RKO (cell line): Measurements from ENCODE around the gene ME3.
A peak's percentile ranks its signal among the peaks of the same experiment; 100 is the strongest.

ENCODE experiments used
- DNase-seq: peaks from one replicate; pipeline ENCODE4 v3.0.0-alpha.2; 2016; ENCODE audit warnings: low spot score

The ME3 gene

DNA sequence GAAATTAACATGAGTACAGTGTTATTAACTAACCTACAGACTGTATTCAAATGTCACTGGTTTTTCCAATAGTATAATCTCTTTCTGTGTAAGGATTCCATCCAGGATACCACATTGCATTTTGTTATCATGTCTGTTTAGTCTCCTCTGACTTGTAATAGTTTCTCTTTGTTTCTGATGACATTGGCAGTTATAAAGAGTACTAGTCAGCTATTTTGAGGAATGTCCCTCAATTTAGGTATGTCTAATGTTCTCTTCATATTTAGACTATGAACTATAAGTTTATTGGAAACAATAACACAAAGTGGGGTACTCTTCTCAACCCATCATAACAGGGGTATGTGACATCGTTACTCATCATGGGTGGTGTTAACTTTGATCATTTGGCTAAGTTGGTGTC, 20.3 kb upstream of the ME3 start:
- DNase-seq: no peak

DNA sequence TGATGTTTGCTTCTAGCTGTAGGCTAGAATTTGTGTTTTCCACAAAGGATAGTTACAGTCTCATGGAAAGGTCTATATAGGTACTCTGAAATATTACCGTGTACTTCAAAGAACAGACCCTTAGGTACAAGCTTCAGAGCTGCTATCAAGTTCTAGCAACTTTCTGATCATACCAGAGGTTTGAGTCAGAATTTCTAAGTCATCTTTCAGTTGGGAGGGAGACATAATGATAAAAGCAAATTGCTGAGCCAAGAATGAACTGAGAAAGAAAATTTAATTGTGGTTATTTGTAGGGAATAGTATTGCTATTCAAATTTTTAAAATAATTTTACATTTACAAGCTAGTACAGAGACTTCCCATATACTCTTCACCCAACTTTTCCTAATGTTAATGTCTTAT, 19.9 kb upstream of the ME3 start:
- no peak for DNase-seq

DNA sequence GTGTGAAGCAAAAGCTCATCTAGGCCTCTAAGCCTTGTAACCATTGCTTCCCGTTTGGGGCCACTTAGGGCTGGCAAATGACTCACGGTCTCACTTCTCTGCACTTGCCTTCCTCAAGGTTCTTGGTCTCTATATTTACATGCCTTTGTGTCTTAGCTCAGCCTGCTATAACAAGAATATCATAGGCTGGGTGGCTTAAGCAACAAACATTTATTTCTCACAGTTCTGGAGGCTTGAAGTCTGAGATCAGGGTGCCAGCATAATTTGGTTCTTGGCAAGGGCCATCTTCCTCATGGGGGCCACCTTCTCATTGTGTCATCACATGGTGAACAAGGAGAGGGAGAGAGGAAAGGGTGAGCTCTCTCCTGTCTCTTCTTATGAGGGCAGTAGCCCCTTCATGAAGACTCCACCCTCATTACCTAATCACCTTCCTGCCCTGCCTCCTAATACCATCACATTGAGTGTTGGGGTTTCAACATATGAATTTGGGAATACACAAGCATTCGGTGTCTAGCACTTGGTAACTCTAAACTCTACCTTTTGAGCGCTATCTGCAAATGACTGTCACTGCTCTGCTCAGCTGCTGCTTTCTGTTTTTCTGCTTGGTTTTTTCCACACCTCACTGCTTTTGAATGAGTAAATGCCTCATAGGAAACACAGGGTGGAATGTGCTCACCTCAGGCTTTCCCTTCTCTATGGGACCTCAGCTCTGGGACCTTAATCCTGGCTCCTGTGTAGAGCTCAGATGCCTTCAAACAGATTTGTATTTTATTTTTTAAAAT, 16.2 kb upstream of the ME3 start:
- no peak for DNase-seq

DNA sequence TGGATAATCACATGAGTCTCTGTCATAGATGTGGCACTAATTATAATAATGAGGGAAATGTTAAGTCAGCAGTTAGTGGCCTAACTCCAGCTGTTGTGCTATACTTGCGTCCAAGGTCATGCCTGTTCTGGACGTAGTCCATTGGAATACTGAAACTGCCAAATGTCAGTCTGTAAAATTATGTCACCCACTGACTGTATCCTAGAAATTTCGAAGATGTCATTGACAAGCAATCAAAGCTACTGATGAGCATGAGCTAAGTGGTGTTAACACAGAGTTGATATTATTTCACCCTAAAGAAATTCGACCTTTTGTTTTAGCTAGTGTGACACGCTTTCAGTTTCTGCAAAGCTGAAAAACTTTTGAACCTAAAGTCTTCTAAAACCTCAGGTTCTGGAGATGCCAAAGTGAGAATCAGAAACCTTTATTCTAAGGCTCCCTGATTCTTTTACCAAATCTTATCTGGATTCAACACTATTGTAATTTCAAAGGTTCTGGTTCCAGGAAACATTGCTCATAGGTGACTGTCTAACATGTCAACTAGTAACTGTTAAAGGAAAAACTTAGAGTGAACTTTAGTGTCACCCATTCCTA, 14.9 kb upstream of the ME3 start:
- DNase-seq: no peak

DNA sequence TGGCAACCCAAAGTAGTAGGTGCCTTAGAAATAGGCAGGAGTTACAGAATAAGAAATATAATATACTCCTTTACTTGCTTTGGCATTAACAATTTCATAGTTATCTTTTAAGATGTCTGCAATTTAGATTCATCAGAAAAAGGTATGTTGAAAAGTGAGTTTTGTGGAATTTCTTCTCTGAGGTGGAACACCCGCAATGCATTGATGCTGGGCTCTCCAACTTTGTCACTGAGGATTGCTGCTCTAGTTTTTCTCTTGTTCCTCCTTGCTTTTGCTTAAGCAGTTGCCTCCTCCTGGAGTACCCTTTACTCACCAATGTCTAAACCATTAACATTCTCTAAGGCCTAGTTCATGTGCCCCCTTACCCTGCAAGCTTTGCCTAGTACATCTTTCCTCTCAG, 14.1 kb upstream of the ME3 start:
- DNase-seq: no peak

DNA sequence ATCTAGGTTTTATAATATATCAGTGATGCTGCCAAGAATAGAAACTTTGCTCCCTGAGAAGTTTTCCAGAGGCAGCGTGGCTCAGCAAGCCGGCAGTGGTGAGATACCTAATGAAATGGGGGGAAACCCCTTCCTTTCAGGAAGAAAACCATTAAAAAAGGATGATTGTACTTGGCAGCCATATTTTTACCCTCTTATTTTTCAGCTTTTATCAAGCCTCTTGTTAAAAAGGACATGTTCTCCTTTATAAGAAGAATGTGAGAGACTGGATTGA, 9.0 kb upstream of the ME3 start:
- DNase-seq: no peak

DNA sequence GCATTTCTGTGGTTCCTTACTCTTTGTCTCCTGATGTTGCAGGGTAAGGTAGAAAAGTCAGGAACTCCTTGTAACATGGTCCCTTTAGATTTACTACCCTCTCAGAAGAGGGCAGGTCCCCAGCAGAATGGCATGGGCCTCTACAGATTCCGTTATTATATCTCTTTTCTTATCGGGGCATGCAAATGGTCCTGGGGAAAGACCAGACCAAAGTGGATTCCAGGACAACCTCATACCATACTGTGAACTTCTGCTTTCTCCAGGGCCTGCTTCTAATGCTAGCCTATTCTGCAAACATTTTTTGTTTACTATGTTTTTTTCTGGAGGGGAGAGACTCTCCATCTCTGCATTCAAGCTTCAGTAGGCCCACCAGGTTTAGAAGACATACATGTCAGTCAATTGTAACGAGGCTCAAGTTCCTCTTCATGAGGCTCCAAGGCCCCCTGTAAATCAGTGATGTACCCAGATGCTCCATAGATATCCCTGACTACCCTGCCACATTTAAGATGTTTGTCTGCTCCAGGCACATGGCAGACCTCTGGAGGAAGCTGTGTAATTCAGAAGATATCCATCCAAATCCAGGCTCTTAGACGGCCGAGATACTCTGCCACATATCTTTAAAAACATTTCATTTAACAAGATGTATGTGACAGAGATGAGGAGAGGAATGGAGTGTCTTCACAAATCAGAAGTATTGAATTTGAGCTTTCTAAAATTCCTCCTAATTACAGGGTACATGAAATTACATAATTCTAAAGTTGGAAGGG, 8.5 kb upstream of the ME3 start:
- no peak for DNase-seq

DNA sequence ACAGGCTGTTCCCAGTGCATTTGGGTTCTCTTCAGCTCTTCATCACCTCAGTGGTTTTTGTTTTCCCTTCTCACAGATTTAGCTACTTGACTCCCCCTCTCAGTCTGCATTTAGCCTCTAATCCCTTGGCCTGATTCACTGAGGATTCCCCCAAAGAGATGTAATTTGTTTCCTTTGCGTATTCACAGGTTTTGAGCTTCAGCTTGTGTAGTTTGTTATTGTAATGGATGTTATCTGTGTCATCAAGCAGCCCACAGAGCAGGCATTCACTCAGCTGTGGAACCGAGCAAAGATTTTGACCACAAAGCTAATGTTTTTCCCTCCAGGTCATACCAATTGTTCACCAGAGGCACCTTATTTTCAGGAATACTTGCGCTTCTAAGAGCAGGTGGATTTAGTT, 6.4 kb upstream of the ME3 start:
- DNase-seq: no peak

DNA sequence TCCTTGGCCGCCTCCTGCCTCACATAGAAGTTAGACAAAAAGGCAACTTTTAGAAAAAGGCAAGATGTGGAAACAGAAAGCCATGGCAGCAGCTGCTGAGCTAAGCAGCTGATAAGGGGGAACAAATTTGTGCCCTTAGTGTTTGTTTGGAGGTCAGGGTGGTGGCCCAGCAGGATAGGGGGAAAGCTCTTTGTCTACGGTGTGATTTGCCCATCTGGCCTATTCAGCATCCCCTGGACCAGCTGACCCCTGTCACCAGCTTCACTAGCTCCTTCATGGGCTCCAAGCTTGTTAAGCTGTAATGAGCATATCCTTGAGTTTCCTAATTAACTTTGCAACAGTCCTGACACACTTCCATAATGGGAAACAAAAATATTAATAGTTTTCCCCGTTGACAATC, 5.9 kb upstream of the ME3 start:
- DNase-seq: no peak

DNA sequence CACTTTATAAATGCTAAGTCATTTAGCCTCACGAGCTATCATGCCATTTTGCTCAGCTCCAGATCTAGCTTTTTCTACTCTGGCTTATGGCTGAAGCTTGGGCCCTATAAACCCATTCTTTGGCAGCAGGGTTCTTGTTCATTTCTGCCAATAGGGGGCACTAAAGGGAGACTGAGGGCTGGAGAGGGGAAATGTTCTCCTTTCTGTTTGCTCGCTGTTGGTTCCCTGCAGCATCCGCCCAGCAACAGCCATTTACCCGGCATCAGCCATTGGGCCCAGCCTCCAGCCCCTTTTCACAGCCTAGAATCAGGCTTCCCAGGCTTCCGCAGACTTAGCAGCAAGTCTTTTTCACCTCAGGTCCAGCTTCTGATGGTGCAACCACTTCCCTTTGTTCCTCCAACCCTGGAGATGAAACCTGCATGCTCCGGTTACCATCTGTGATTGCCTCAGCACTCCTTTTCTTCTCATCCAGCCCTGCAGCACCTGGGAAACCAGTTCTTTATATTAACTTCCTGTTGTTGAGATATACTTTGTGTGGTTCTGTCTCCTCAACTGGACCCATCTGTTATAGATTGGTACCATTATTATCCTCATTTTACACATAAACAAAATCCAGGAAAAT, 4.2 kb upstream of the ME3 start:
- DNase-seq: no peak

DNA sequence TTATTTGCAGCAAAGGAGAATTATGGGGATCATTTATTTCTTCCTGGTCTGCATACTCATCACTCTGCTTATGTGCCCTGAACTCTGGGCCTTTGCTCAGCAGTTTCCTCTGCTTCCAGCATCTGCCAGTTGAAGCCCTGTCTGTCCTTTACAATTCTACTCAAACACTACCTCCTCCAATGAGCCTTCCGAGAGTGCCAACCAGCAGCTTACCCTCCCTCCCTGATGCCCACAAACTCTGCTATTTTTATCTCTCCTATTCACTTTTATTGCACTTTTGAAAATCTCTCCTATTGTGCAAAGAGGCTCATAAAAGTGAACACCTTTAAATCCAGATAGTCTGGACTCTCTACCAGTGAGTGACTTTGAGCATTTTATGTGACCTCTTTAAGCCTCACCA, 3.6 kb upstream of the ME3 start:
- no peak for DNase-seq

DNA sequence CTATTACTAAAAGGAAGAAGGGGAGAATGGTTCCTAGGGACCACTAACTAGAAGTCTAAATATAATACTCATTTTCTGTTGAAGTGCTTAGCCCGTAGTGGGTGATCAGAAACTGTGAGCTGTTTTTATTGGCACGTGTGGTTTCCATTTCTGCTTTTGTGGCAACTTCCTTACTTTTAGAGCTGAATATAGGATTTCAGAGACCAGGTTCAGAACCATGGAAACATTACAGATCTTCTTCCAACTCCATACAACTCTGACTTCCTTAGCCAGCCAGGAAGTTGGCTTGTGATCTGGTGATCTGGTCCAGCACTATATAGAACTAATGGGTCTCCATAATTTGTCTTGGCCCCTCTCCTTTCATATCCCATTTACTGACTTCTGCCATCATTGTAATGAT, 2.6 kb upstream of the ME3 start:
- DNase-seq: no peak

DNA sequence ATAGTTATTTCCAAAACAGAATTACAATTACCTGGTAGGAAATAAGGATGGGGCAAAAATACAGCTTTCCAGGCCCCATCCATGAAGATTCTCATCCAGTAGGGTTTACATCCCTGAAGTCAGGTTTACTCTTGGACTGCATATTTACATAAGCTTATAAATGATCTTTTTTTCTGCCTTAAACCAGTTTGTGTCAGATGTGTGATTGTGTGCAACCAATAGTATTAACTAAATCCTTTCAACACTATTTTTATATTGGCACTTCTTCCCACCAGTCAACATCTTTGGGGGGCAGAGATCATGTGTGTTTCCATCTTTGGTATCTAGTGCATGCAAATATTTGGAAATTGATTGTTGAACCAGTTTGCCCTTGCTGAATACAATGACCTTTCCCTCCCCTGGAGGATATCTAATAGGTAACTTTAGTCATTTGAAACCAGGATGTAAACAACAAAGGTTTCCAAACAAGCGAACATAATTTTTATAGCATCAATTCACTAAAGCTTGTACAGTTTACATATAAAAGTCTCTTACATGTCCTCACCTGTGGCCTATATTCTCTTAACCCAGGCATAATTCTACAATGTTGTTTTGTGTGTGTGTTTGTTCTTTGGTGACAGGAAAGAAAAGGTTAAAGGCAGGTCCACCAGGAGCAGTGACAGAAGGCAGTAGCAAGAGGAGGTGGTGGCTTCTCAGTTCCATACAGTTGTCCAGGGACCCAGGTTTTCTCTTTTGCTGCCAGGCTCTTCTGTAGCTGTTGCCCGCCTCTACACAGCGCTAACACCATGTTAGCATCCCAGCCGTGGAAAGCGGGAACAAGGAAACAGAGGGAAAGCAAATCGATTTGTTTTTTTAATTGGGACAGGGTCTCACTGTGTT, 1.7 kb upstream of the ME3 start:
- no peak for DNase-seq

DNA sequence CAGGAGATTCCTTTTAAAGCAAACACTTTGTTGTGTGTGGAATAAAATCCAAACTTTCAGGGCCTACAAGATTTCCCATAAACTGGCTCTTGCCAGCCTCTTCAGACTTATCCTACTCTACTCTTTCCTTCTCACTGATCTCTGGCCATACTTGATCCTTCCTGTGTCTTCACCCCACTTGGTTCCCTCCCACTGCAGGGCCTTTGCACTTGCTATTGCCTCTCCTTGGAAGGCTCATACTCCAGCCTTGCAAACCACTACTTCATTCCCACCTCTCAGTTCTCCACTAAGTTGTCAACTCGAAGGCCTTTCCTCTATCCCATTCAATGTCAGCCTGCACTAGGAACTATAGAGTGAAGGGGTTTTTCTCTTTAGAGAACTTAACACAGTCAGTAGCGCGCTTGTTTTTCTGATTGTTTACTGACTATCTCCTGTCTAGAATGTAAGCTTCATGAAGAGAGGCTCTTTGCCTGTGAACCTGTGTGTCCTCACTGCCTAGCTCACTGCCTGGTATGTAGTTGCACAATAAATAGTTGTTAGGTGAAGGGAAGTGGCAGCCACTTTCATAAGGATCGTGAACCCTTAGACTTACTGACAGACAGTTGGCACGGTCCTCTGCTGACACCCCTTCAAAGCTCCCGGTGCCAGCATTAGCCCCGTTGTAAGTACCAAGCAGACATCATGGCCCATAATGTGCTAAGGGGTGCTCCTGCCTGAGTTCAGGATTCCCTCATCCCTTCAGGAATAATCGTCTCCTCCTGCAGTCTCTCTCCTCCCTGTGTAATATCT, 833 bp upstream of the ME3 start:
- DNase-seq: no peak

DNA sequence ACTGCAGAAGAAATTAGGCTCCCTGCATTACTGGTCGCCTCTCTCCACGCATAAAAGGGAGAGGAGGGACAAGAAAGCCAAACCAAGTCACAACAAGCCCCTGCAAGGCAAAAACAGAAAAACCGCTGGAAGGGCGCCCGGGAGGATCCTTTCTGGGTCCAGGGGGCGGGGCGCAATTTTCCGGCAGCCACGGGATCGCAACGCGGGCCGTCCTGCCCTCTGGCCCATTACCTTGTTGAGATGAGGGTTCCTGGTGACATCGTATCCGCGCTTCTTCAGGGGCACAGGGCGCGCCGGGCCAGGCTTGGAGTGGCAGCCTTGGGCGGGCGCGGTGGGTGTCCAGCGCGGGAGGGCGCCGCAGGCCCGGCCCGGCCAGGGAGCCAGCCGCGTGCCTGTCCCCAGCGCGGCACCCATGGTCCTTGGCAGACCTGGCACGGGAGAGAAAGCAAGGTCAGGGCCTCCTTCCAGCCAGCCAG, 847 bp downstream of the ME3 start:
- peak; percentile 64 for DNase-seq

DNA sequence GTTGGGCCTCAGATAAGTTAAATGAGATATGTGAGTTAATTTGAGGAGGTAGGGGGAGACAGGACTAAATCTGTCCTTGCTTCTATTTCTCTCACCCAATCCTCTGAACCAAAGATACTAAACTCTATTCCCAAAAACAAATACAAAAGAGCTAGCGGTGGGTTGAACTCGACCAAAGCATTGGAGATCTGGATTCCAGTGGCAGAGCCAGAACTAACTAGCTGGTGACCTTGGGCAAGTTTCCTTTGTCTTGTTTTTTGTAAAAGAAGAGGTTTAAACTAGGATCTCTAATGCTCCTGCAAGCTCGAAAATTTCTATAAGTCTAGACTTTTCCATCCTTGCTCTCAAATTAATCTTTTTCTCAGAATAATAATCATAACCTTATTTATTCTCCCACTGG, 1.5 kb downstream of the ME3 start:
- peak; percentile 41 for DNase-seq

DNA sequence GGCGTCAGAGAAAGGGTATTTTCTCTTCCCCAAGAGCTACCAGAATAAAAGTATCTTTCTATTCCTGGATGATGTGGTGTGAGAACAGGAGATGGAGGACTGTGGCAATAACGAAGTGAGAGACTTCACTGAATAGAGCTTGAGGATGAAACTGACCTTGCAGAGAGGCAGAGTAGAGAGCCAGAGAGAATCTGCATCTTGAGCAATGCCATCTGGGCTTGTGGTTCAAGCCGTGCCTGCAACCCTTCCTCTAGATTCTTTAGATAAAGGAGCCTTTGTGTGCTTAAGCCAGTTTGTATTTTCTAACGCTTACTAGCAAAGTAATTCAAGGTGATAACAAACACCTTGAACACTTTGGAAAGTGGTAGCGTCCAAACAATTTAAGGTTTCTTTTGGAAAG, 2.2 kb downstream of the ME3 start:
- no peak for DNase-seq

DNA sequence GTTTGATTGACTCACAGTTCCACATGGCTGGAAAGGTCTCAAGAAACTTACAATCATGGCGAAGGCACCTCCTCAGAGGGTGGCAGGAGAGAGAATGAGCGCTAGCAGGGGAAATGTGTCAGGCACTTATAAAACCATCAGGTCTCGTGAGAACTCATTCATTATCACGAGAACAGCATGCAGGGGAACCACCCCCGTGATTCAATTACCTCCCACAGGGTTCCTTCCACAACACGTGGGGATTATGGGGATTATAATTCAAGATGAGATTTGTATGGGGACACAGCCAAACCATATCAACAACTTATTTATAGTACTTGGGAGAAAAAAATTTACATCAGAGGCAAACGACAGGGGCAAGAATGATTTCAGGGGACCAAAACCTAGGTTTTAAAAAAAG, 3.0 kb downstream of the ME3 start:
- DNase-seq: no peak

DNA sequence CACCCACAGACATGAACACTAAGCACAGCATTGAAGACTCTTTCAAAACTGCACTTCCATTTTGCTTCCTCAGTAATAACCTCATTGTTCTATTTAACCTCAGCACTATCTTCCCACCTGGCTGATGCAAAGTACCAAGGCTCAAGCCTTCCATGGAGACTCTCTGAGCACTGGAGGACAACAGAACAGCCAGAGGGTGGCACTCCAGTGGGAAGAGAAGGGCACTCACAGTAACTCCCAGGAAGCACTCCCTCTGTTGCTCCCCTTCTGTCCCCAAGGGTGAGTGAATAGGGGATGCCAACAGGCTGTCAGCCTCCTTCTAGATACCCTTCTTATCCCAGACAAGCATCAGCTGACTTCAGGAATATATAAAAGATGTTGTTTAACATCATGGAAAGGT, 3.5 kb downstream of the ME3 start:
- DNase-seq: no peak

DNA sequence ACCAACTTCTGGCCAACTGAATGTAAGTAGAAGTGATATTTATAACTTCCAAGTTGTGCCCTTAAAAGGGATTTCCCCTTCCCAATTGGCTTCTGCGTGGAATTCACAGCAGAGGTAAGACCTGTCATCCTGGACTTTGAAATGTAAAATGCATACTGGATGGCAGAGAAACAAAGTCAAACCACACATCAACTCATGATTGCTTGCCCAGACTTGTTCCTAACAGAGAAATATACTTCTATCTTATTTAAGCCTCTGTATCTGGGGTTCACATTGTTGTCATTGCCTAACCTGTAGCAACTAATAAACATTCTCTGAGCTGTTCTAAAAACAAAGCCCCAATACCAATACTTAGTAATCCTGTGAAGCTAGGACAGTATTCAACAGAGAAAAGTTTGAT, 6.2 kb downstream of the ME3 start:
- no peak for DNase-seq

DNA sequence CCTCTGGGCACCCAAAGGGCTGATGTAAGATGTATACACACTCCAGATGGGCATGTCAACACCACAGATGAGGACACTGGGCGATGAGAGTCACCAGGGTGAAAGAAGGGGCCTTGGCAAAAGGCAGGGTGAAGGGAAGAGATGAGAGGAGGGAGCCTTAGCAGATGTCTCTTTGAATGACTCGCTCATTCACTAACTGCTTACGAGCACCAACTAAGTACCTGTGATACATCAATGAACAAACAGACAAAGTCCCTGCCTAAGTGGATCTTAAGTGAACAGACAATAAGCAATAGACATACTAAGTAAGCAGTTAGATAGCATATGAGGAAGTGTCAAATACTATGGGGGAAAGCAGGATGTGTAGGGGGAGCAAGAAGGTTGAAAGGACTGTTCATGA, 7.5 kb downstream of the ME3 start:
- DNase-seq: no peak
